ENCODE data around the gene CMSS1.

- TF ChIP-seq CTCF (conservative IDR thresholded peaks at IDR 0.05; ENCODE audit: low read length) = no peak
- TF ChIP-seq EZH2phosphoT487 (IDR thresholded peaks at IDR 0.05; ENCODE audit: borderline replicate concordance) = no peak
Observed at GRCh38 chr3:99768126-99768525, 49.5 kb upstream of the CMSS1 start.

Measured in Loucy (cell line).